ENCODE results near the gene HTRA3. TPM values are rescaled to one million over a fixed set of nuclear protein-coding genes. Genes with fewer than 3 reads are reported as not detected.

HTRA3 gene
- total and polyA plus RNA-seq, 3 donors from 2014 or later, result 6.1 to 17.3 (median 12.2) TPM

- WGBS, 2 donors, result 95 to 100% methylated on average over 2 to 7 of the region's 7 CpGs
- Histone ChIP-seq H3K27ac (no peak overlapping the region), H3K4me1 (peaks cover 30% of the 10 kb centered on the region), H3K9me3 (no peaks in the 10 kb centered on the region), H3K27me3 (no peaks in the 10 kb centered on the region), H3K4me3 (no peak overlapping the region), H3K36me3 (ENCODE audit: low read depth, missing control alignments) (no peaks in the 10 kb centered on the region)
- intact Hi-C loops (cut with DNase I; ENCODE audit: low total_unique reads), result no loop called here
- DNase-seq, result no peak
- no peak for TF ChIP-seq POLR2A (IDR thresholded peaks at IDR 0.05)
- TF ChIP-seq, protein P1, sequence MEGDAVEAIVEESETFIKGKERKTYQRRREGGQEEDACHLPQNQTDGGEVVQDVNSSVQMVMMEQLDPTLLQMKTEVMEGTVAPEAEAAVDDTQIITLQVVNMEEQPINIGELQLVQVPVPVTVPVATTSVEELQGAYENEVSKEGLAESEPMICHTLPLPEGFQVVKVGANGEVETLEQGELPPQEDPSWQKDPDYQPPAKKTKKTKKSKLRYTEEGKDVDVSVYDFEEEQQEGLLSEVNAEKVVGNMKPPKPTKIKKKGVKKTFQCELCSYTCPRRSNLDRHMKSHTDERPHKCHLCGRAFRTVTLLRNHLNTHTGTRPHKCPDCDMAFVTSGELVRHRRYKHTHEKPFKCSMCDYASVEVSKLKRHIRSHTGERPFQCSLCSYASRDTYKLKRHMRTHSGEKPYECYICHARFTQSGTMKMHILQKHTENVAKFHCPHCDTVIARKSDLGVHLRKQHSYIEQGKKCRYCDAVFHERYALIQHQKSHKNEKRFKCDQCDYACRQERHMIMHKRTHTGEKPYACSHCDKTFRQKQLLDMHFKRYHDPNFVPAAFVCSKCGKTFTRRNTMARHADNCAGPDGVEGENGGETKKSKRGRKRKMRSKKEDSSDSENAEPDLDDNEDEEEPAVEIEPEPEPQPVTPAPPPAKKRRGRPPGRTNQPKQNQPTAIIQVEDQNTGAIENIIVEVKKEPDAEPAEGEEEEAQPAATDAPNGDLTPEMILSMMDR (IDR thresholded peaks at IDR 0.05), result no peak
Measured at GRCh38 chr4:8307714-8308113, 38.2 kb downstream of the HTRA3 start.

DNA sequence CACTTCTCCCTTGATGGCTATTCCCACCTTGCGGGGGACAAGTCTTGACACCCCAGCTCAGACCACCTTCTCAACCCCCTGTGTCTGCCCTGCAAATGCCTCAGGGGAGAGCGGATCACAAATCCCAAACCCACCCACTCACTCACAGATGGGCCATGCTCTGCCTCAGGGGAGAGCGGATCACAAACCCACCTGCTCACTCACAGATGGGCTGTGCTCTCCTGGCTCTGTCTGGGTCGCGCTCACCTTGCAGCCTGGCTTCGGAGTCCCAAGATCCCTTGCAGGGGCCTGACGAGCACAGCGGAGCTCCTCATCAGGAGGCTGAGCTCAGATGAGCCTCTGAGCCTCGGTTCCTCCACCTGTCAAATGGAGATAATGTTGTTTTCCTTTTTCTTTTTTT lies 38.6 kb downstream of the HTRA3 start:
- no peak overlapping the region for H3K27ac ChIP-seq
- WGBS, 2 donors, result 94 to 96% methylated on average over 9 of the region's 9 CpGs
- no peaks in the 10 kb centered on the region for H3K9me3 ChIP-seq
- no peak overlapping the region for H3K4me3 ChIP-seq
- H3K36me3 ChIP-seq (ENCODE audit: low read depth, missing control alignments), result no peaks in the 10 kb centered on the region
- no peak for TF ChIP-seq POLR2A (IDR thresholded peaks at IDR 0.05)
- TF ChIP-seq, protein P1 (IDR thresholded peaks at IDR 0.05), result no peak
- no peak for DNase-seq
- intact Hi-C loops (cut with DNase I; ENCODE audit: low total_unique reads), result no loop called here
- no peaks in the 10 kb centered on the region for H3K27me3 ChIP-seq
- peaks cover 30% of the 10 kb centered on the region for H3K4me1 ChIP-seq

GRCh38 chr4:8308856-8309771 lies 39.6 kb downstream of the HTRA3 start:
- WGBS, 2 donors, result 48 to 69% methylated on average over 5 to 21 of the region's 24 CpGs
- H3K9me3 ChIP-seq, result no peaks in the 10 kb centered on the region
- H3K4me1 ChIP-seq, result peaks cover 30% of the 10 kb centered on the region
- TF ChIP-seq POLR2A (IDR thresholded peaks at IDR 0.05), result no peak
- TF ChIP-seq, protein P1 (IDR thresholded peaks at IDR 0.05), result no peak
- H3K27ac ChIP-seq, result no peak overlapping the region
- no peak overlapping the region for H3K4me3 ChIP-seq
- intact Hi-C loops (cut with DNase I; ENCODE audit: low total_unique reads), result no loop called here
- H3K27me3 ChIP-seq, result no peaks in the 10 kb centered on the region
- peak; percentile 57 for DNase-seq
- no peaks in the 10 kb centered on the region for H3K36me3 ChIP-seq (ENCODE audit: low read depth, missing control alignments)

DNA sequence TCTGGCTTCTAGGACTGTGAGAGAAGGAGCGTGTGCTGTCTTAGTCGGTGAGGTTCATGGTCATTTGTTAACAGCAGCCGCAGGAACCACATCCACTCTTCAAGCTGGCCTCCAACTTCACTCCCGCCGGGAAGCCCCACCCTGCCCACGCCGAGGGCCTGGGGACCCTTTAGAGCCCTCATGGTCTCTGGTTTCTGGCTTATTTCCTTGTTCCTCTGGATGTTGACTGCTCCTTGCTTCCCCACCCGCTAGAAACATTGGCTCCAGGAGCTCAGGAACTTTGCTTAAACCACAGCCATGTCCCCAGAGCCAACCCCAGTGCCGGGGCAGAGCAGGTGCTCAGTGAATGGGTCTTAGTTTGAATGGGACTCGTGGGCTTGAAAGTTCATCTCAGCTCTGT lies 40.8 kb downstream of the HTRA3 start:
- DNase-seq, result no peak
- TF ChIP-seq, protein P1 (IDR thresholded peaks at IDR 0.05), result no peak
- TF ChIP-seq POLR2A (IDR thresholded peaks at IDR 0.05), result no peak
- Histone ChIP-seq H3K9me3 (no peaks in the 10 kb centered on the region), H3K4me1 (peaks cover 34% of the 10 kb centered on the region), H3K4me3 (no peak overlapping the region), H3K27me3 (no peaks in the 10 kb centered on the region), H3K36me3 (ENCODE audit: low read depth, missing control alignments) (no peaks in the 10 kb centered on the region), H3K27ac (no peak overlapping the region)
- WGBS, 2 donors, result 59 to 76% methylated on average over 10 of the region's 10 CpGs
- intact Hi-C loops (cut with DNase I; ENCODE audit: low total_unique reads), result no loop called here
